A673 (cell line): ENCODE data around the gene CDC45.

Source experiments
- EZH2 ChIP-seq: fragments of 200-600 bp; sonication (generic); IDR thresholded peaks from 2 replicates; pipeline ENCODE4 v1.6.1; 2017; ENCODE audit warnings: borderline replicate concordance, low read depth, mild to moderate bottlenecking, mixed read lengths, antibody characterized with exemption, low read length; ENCODE audit not compliant: poor library complexity, severe bottlenecking
- TF ChIP-seq, protein P1 (sequence below): fragments of 300-800, 200-600 bp; sonication (generic); conservative IDR thresholded peaks from 2 replicates; pipeline ENCODE4 v1.5.1; 2017; ENCODE audit warnings: low read depth, mild to moderate bottlenecking, antibody characterized with exemption, low read length, moderate library complexity, mixed read lengths

DNA sequence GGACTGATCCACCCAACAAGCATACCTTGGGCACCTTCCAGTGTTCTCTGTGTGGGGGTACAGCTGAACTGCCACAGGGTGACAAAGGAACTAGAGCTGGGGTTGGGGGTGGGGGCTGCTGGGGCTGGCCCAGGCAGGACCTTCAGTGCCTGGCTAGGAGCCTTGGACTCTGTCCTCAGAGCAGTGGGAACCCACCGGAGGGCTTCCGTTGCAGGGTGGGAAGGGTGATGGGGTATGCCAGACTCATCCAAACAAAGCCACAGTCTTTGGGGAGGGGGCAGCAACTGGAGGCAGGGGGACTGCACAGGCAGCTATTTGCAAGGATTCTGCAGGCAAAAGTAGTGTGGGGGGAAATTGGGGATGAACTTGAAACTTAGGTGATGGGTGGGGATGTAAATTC is 80.2 kb downstream of the CDC45 start:
- TF ChIP-seq, protein P1, sequence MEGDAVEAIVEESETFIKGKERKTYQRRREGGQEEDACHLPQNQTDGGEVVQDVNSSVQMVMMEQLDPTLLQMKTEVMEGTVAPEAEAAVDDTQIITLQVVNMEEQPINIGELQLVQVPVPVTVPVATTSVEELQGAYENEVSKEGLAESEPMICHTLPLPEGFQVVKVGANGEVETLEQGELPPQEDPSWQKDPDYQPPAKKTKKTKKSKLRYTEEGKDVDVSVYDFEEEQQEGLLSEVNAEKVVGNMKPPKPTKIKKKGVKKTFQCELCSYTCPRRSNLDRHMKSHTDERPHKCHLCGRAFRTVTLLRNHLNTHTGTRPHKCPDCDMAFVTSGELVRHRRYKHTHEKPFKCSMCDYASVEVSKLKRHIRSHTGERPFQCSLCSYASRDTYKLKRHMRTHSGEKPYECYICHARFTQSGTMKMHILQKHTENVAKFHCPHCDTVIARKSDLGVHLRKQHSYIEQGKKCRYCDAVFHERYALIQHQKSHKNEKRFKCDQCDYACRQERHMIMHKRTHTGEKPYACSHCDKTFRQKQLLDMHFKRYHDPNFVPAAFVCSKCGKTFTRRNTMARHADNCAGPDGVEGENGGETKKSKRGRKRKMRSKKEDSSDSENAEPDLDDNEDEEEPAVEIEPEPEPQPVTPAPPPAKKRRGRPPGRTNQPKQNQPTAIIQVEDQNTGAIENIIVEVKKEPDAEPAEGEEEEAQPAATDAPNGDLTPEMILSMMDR, result no peak
- TF ChIP-seq EZH2, result no peak
